ENCODE data around the gene KRT74.

Gene KRT74

DNA sequence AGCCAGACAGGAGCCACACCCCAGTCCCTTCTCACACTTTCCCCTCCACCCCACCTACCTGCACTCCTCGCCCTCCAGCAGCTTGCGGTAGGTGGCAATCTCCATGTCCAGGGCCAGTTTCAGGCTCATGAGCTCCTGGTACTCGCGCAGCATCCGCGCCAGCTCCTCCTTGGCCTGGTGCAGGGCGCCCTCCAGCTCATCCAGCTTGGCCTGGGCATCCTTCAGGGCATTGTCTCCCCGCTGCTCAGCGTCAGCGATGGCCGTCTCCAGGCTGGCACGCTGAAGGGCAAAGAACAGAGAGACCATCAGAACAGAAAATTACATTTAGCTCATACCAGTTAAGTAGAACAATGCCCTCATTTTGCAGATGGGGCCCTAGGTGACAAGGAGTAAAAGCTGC is 5.5 kb downstream of the KRT74 start:
- no peak for DNase-seq

DNA sequence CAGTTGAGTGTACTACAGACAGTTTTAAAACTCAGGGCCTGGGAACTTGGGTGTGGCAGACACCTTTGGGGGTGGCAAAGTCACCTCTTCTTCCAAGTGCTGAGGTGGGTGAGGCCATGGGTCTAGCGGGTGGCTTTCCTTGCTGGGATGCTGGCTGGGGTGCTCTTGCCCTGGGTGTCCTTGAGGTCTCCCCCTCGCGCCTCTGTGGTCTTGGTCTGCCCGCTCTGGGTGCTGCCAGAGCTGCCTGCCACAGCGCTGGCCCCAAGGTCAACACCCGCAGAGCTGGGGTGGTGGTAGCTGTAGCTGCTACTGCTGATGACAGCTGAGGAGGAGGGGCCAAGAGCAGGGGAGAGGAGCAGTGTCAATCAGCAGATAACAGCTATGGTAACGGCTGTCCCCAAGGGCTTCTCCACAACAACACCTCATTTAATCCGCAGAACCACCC is 6.8 kb downstream of the KRT74 start:
- peak in 1 of 3 experiments; percentile 11 for DNase-seq

DNA sequence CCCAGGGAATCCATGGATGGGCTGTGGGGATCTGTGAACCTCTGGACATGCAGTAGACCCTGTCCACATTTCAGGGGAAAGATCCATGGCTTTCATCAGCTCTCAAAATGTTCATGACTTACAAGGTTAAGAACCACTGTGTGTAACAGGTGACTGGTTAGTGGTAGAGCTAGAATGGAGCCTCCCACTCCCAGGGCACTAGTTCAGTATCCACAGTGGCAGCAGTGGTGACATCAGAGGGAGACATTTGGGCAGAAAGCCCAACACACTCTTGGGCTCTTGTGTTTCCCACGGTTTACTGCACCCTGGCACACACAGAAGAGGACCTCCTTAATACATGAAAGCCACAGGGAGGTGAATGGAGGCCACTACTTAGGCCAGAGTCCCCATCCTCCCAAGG is 9.1 kb downstream of the KRT74 start:
- DNase-seq: no peak

DNA sequence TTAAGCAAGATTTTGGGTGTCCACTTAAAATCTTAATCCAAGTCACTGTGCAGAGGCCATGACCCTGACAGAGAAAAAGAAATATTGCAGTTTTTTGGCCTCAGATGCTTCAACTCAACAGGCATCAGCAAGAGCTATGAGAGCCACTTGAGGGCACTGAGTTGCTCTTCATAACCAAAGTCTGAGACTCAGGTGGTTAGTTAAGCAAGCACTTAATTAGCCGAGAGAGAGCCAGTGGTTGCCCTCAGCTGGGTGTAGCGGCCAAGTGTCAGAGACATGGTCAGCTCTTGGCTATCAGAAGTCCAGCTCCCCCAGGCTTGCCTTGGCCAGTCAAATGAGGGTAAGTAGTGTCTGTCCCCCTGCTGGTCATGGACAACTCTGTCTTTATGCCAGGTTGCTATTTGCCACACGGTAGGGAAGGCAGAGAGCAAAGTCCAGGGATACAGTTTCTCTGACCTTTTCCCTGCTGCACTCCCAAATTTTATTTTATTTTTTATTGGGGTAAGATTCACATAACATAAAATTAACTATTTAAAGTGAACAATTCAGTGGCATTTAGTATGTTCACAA is 11.7 kb downstream of the KRT74 start:
- DNase-seq: peak in 2 of 3 experiments; percentile 17 to 55

DNA sequence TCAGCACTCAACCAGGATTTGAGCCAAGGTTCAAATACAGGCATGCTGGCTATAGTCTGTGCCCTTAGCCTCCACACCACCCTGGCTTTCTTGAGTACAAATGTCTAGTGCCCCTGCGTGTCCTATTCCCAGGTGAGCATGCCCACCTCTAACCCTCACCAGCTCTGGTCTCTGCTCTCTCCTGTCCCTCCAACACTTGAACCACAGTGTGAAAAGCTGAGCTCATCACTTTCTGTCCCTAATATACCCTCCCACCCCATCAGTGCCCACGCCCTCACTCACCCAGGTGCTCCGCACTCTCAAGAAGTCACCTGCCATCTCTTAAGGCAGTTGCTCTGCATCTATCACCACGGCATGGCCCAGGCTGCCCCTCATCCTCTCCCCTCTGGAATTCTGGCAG is 13.7 kb downstream of the KRT74 start:
- DNase-seq: no peak

DNA sequence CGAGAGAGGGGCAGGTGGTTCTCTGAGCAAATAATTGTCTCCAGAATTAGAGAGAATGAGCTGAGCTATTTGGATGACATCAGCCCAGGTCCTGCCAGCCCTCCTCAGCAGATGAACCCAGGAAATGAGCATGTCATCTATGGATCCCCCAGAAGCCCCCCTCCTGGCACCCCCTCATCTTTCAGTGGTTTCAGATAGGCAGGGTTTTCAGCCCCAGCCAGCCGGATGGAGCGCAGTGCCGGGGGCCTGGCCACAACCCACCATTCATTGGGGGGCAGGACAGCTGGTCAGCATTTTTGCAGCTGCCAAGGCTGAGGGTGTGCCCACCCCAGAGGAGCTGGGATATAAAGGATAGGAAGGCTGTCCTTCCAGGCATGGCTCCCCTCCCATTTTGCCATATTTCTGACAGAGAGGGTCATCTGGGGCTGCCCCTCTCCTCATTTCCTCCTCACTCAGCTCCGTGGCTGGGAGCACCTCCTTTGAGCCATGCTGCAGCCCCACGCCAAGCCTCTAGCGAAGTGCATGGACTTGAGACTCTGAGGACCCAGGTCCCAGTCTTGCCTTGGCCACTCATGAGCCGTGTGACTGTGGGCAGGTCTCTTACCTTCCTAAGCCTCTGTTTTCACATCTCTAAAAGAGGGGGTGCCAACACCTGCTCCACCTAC is 14.7 kb downstream of the KRT74 start:
- no peak for DNase-seq

DNA sequence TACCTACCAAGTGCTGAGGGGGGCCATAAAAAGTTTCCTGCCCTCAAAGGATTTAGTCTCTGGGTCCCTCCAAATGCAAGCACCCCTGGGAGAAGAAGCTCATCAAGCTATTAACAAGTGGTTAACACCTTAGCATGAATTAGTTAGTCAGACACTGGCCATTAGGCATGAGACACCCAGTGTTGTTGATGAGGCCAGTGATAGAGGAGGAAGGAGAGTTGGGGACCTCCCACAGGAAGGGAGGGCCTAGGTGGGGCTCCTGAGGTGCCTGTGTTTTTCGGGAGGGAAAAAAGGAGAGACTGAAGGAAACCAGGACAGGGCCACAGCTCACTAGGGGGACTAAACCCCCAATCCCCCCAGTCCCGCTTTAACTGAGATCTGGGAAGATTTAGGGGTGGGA is 16.2 kb downstream of the KRT74 start:
- DNase-seq: no peak

DNA sequence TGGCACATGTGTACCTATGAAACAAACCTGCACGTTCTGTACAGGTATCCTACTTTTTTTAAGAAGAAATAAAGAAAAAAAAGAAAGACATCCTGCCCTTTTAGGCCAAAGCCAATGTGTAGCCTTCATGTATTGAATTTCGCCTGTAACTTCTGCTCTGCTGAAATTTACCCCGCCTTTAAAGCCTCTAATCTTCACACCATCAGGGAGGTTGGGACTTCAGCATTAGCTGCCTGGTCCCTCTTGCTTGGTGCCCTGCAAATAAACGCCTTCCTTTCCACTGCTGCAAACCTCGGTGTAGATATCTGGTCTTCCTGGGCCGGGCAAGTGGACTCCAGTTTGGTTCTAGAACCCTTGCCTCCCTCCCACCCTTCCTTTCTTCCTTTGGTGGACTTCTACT is 18.1 kb downstream of the KRT74 start:
- no peak for DNase-seq

DNA sequence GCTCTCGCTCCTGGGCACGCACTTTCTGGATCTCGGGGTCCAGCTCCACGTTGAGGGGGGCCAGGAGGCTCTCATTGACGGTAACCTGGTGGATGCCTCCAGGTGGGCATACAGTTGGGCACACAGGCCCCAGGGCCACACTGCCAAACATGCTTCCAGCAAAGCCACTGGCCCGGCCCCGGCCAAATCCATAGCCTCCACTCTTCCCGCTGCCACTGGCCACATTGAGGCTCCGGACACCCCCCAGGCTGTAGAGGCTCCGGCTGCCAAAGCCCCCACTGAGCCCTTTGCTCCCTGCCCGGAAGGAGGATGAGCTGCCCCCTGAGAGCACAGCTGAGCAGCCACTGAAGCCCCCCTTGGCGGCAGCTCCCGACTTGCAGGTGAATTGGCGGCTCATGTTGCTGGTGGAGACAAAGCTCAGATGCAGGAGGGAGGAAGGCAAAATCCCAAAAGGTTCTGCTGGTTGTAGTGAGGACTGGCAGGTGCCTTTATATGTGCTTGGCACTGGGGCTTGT is 20.9 kb downstream of the KRT74 start, which contains the start of gene KRT71:
TSS of gene KRT71 (minus strand) at position 465 of the 515 bp plus-strand sequence. CDS start at position 397, 68 bp downstream.
- no peak for DNase-seq

DNA sequence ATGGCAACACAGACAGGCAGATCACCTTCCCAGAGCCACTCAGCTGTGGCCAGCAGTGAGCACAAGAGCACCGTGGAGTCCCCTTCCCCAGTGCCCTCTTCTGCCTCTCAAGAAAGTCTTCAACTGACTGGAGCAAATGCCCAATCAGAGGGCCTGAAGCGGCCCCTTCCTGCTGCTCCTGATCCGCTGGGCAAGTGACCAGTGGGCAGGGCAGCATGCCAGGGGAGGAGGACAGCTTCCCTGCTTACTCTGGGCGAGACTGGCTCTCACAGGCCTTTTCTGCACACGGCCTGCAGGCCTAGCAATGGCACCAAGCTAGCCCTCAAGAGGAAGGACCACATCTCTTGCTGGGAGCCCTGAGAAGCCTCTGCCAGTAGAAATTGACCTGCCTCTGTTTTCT is 21.6 kb downstream of the KRT74 start:
- no peak for DNase-seq

DNA sequence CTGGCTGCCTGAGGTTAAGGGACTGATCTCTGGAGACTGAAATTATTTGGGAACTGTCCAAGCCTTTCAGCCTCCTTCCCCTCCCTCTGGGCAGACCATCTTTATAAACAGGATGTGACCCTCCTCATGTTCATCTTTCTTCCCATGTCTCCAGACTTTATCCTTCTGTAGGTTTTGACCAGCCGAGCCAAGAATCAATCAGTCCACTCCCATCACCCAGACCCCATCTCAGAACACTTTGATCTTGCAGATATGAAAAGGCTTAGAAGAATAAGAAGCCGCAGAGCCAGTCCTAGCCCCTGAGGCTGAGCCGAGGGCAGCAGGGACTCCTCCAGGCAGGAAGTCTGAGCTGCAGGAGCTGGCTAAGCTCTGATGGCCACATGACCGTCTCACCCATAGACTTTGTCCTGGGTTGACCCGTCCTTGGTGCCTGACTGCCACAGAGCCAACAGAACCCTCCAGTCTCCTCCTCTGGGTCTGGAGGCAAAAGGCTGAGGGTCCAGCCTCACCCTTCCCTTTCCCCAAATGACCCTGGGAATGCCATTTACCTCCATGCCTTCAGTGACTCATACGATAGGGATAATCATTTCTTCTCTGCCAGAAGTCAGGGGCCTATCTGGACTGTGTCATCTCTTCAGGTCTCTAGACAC is 22.3 kb downstream of the KRT74 start:
- no peak for DNase-seq

DNA sequence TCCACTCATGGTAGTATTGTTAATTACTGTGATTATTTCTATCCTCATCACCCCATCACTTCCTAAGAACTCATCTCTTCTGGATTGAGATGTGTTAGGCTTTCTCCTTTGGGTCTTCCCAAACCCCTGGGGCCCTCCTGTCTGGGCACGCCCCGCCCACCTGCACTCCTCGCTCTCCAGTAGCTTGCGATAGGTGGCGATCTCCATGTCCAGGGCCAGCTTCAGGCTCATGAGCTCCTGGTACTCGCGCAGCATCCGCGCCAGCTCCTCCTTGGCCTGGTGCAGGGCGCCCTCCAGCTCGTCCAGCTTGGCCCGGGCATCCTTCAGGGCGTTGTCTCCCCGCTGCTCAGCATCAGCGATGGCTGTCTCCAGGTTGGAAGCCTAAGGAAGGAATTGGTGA is 27.5 kb downstream of the KRT74 start:
- DNase-seq: no peak

DNA sequence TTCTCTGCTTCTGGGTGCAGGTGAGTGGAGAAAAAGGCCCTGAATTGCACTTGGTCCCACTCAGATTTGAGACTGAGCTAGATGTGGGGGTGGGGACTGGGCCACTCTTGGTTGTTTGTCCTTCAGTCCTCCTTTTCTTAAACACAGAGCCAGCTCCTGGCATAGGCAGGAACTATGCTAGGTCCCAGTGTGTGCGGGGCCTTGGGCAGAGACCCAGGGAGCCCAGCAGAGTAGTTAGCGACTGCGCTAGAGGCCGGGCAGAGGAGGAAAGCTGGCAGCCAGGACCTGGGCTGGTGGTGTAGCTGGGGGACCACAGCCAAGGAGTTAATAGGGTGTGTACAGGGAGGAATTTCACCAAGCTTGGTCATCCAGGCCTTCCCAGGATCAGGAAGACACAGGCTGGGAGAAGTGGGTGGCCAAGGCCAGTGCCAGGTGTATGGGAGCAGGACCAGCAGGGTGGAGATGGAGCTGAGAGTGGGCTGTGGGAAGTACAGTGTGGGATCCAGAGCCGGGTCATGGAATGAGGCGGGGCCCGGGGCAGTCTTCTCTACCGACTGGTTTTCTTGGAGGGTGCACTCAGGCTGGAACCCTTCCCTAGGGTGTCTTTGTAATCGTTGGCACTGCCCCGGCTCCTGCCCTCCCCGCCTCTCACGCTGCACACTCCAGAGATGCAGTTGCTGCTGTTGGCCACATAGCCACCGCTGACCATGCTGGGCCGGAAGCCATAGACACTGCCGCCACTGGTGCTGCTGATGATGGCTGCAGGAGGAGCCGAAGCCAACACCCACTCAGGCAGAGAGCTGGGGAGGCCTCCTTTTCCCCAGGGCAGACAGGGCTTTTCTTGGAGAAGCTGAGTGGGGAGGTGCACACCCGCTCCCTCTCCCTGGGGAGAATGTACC is 29.4 kb downstream of the KRT74 start:
- no peak for DNase-seq

DNA sequence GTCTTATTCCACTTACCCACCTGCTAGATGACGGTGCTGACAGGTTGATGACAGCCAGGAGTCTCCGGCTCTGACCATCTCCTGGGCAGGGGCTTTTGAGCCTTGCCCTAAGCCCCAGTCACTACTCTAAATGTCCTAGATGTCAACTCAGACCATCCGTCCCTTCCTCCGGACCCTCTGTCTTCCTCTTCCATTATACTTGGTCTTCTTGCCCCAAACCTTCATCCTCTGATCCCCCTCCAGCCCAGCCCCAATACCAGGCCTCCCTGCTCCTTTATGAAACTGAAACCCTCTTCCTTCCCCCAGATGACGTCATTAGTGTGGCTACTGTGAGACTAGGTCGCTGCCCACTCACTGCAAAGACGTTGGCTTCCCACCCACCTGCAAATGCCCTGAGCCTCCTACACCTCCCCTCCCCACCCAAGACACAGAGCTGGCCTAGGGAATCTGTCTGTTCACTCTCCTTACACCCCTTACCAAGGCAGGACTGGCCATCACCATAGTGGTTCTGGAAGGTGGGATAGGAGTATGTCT is 30.8 kb downstream of the KRT74 start:
- DNase-seq: no peak

DNA sequence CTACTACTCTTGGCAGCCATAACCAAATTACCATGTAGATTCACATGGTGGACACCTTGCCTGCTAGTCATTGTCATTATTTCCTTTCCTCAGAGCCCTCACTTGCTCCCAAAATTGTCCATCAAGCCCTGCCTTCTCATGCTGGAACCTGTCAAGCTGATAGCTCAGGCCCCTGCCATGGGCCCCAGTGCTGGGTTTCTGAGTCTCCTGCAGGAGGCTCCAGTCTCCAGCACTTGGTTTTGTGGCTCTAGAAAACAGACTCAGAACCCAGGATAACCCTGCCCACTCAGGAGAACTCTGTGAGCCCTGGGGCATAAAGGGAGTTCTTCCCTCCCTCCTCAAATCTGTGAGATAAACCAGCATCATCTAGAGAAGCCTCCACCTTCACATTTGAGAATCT is 31.5 kb downstream of the KRT74 start:
- no peak for DNase-seq

DNA sequence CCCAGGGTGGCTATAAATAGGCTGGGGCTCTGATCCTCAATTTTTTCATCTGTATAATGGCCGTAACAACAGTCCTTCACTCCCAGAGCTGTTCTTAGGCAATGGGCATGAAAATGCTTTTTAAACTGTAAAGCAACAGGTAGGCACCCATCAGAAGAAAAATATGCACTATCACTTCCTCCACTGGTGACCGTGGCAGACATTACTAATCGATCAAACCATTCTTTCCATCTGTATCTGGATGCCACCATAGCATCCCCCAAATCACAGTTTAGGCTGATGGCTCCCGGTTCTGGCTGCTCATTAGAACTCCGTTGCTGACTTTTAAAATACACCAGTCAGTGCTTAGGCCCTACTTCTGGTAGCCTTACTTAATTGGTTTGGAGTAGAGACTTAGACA is 31.9 kb downstream of the KRT74 start:
- DNase-seq: no peak

DNA sequence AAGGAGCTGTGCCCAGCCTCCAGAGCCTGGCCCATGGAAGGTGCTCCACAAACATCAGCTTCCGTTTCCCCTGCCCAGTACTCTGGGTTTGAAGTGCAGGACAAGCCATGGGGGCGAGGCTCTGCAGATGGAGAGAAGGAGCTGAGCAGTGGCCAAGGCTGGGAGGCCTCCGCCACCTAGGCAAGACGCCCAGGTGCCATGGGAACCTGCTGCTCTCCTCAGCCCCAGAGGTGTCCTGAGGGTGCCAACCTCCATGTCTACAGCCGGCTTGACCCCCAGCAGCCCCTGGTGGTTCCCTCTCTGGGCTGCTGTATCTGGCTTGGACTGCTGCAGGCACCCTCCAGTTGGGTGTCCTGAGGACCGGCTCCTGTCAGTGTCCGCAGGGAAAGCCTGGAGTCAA is 33.1 kb downstream of the KRT74 start:
- no peak for DNase-seq

DNA sequence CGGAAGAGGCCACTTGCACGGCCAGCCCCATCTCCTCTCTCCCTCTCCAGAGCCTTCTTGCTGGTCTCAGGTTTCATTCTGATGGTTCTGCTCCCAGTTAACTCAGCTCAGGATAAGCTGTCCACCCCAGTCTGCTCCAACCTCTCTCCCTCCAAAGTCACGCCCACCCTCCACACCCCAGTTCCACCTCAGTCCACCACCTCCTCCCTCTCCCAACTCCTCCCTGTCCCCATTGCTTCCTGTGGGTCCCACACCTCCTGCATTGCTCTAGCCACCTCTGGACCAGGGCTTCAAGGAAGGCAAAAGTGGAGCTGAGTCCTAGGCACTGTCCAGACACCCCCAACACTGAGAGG is 33.8 kb downstream of the KRT74 start:
- no peak for DNase-seq

DNA sequence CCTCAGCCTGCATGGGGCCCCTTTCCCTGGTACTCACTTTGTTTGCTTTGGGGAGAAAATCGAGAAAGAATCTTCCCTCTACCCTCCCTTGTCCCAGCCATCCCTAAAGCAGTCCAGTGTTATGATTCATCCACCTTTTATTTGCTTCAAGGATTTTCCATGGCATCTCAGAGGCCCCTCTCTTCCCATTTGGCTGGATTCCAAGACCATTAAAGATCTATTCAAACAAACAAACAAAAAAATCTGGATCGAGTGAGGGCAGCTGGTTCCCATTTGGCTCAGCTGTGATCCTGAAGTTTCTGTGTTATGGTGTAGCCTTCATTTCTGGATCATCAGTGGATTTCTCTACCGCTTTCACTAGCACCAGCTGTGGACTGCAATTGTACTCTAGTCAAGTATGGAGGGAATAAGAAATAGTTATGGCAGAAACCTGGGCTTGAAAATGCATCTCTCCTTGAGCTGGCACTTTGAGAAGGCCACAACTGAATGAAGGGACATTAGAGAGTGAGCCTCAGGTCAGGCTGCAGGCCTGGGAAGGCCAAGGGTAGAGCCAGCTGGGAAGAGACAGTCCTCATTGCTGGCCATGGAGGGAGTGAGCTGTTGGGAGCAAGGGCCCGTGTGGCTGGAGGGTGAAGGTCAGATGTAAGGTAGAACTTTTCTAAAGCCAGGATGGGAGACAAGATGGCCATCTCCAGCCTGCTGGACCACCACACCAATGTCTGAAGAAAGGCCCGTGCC is 34.4 kb downstream of the KRT74 start:
- DNase-seq: peak; percentile 34 to 85 (median 76)

DNA sequence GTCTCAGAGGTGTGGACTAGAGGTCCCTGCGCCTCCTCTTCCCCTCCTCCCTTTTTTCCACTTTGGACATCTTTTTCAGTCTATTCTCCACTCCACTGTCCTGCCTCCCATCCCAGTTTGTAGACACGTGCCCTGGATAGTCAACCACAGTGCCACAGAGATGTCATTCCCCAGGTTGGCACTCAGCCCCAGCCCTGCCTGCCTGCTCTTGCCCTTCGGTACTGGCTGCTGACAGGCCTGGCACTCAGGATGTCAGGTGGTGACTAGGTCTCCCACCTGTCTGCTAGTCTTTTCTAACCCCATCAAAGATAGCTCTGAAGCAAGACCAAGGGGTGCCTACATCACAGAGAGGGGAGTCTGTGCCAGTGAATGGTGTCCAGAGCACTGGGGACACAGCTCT is 36.5 kb downstream of the KRT74 start:
- no peak for DNase-seq

DNA sequence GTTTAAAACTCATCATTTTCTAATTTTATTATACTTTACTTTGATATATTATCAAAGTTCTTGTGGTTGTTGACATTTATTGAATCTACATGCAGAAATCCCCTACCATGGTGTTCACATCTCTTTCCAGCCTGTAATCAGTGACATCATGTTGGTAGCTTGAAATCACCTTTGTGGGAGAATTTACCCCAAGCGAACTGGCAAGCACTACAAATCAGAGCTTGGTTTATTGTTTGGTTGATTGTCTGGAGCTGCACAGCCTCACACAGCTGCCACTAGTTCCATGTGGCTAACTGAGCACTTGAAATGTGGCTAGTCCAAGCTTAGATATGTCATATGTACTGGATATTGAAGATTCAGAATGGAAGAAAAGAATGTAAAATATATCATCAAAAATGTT is 38.1 kb downstream of the KRT74 start:
- no peak for DNase-seq

DNA sequence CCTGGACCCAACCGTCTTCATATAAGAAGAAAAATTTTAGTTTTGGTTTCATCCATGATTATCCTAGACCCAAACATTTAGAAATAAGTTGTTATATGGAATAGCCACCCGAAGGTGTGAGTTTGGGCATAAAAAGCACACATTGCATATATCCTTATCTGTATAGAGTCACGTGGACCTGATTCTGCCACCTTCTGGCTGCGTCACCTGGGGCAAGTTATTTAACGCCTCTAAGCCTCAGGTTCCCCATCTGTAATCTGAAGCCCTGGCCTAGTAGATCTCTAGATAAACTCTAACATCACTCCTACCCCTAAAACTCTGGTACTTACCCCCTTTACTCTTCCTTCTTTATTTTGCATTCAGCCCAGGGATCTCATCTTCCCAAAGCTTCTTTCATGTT is 39.2 kb downstream of the KRT74 start:
- peak in 1 of 3 experiments; percentile 10 for DNase-seq

Data from NCI-H1417 (cell line).